GM20000 (cell line): ENCODE data around the gene MS4A6A.

ENCODE experiments used
- DNase-seq: peaks from one replicate; pipeline ENCODE4 v3.0.0; 2012; ENCODE audit warnings: low spot score
- CTCF ChIP-seq: IDR thresholded peaks from 2 replicates; pipeline ENCODE4 v1.5.1; 2012; ENCODE audit warnings: mild to moderate bottlenecking, control low read depth; ENCODE audit errors: extremely low read depth, missing control alignments

Gene MS4A6A

GRCh38 chr11:60172011-60172410 lies 10.9 kb downstream of the MS4A6A start:
- no peak for TF ChIP-seq CTCF
- DNase-seq: no peak

GRCh38 chr11:60170566-60170965 lies 12.3 kb downstream of the MS4A6A start:
- DNase-seq: no peak
- no peak for TF ChIP-seq CTCF

- DNase-seq: no peak
- TF ChIP-seq CTCF: no peak
These were observed 13.5 kb downstream of the MS4A6A start for GRCh38 chr11:60169264-60169915.

- no peak for DNase-seq
- no peak for TF ChIP-seq CTCF
These were observed 14.6 kb downstream of the MS4A6A start for GRCh38 chr11:60168306-60168705.

- no peak for TF ChIP-seq CTCF
- DNase-seq: no peak
These were observed 16.9 kb downstream of the MS4A6A start for GRCh38 chr11:60165951-60166350.

GRCh38 chr11:60165538-60165937 lies 17.3 kb downstream of the MS4A6A start:
- no peak for TF ChIP-seq CTCF
- DNase-seq: no peak

GRCh38 chr11:60164550-60165075 lies 18.3 kb downstream of the MS4A6A start:
- TF ChIP-seq CTCF: no peak
- DNase-seq: no peak
